Right ventricle myocardium inferior (tissue), 1 donor: ENCODE results near the gene P2RX7. TPM values are rescaled to one million over a fixed set of nuclear protein-coding genes. Genes with fewer than 3 reads are reported as not detected.
A peak's percentile ranks its signal among the peaks of the same experiment; 100 is the strongest.
"Not testable (repeated sequence)": the region's sequence is repeated elsewhere in the genome, so short reads cannot be mapped to it uniquely, and the experiment has no call there.

Source experiments
- ATAC-seq: fragments of 200-7000 bp; cut with Tn5 transposase; one replicate; pipeline ENCODE4 v1.9.1; 2020; ENCODE audit warnings: mild to moderate bottlenecking, moderate library complexity
- DNase-seq: peaks from one replicate; pipeline ENCODE4 v3.0.0; 2021; ENCODE audit errors: missing footprints
- intact Hi-C: fragments of 100-400 bp; cut with DNase I; formaldehyde crosslinking; loops from one replicate; pipeline ENCODE4 v1.11.0; 2022
- total RNA-seq: library from RNA; stranded (reverse); fragmentation: NEBNext Ultra II Directional; extraction: Animal tissue kit (Norgen Biotek cat#: 25700); gene quantifications from one replicate; pipeline ENCODE4 v1.2.1, GENCODE V29; 2021
- donor health status: DM: no; HTN: yes; CAD: no; lungs with severe emphysema.

The P2RX7 gene
- total RNA-seq, 1 donor from 2014 or later, result 2.0 TPM

GRCh38 chr12:121162384-121162783 lies 29.7 kb downstream of the P2RX7 start:
- intact Hi-C loops, result no loop called here
- no peak for ATAC-seq
- DNase-seq, result no peak

- intact Hi-C loops, result no loop called here
- DNase-seq (no peak), ATAC-seq (no peak)
Measured at GRCh38 chr12:121162985-121163384, 30.3 kb downstream of the P2RX7 start.

GRCh38 chr12:121164839-121165238 lies 32.2 kb downstream of the P2RX7 start:
- DNase-seq, intact Hi-C loops, ATAC-seq: not testable (repeated sequence)

- intact Hi-C loops, result no loop called here
- ATAC-seq, result no peak
- DNase-seq, result no peak
Measured at GRCh38 chr12:121165316-121165715, 32.6 kb downstream of the P2RX7 start.

- DNase-seq (no peak), ATAC-seq (no peak)
- intact Hi-C loops, result no loop called here
Measured at GRCh38 chr12:121166356-121166755, 33.7 kb downstream of the P2RX7 start.

- intact Hi-C loops, result no loop called here
- ATAC-seq (no peak), DNase-seq (no peak)
Measured at GRCh38 chr12:121167232-121167820, 34.6 kb downstream of the P2RX7 start.

- no peak for DNase-seq
- ATAC-seq, result no peak
- intact Hi-C loops, result no loop called here
Measured at GRCh38 chr12:121167951-121168350, 35.3 kb downstream of the P2RX7 start.

GRCh38 chr12:121170151-121170550 lies 37.5 kb downstream of the P2RX7 start:
- DNase-seq (no peak), ATAC-seq (no peak)
- intact Hi-C loops, result no loop called here

- intact Hi-C loops, result no loop called here
- ATAC-seq (no peak), DNase-seq (no peak)
Measured at GRCh38 chr12:121170611-121171260, 38.1 kb downstream of the P2RX7 start.

- ATAC-seq, result no peak
- DNase-seq, result no peak
- intact Hi-C loops, result no loop called here
Measured at GRCh38 chr12:121172145-121172544, 39.5 kb downstream of the P2RX7 start.

GRCh38 chr12:121175383-121176119 lies 42.9 kb downstream of the P2RX7 start:
- intact Hi-C loops, result no loop called here
- ATAC-seq (peak; percentile 62), DNase-seq (no peak)

- DNase-seq, result no peak
- intact Hi-C loops, result no loop called here
- no peak for ATAC-seq
Measured at GRCh38 chr12:121176826-121177529, 44.3 kb downstream of the P2RX7 start.

GRCh38 chr12:121181181-121181580 lies 48.5 kb downstream of the P2RX7 start:
- ATAC-seq (no peak), DNase-seq (no peak)
- intact Hi-C loops, result no loop called here

GRCh38 chr12:121182222-121182893 lies 49.7 kb downstream of the P2RX7 start:
- ATAC-seq (no peak), DNase-seq (no peak)
- intact Hi-C loops, result no loop called here

GRCh38 chr12:121184425-121184824 lies 51.7 kb downstream of the P2RX7 start:
- ATAC-seq, result no peak
- intact Hi-C loops, result no loop called here

GRCh38 chr12:121184984-121185889 lies 52.6 kb downstream of the P2RX7 start:
- intact Hi-C loops, result no loop called here
- no peak for ATAC-seq
- no peak for DNase-seq

More at GRCh38 chr12:121184425-121184824, 51.7 kb downstream of the P2RX7 start:
- DNase-seq, result no peak

GRCh38 chr12:121186826-121187225 lies 54.1 kb downstream of the P2RX7 start:
- DNase-seq, result no peak
- ATAC-seq, result no peak
- intact Hi-C loops, result no loop called here

GRCh38 chr12:121187501-121187900 lies 54.8 kb downstream of the P2RX7 start:
- ATAC-seq (no peak), DNase-seq (no peak)
- intact Hi-C loops, result no loop called here
